H9 (cell line): ENCODE results near the gene TELO2. TPM values are rescaled to one million over a fixed set of nuclear protein-coding genes. Genes with fewer than 3 reads are reported as not detected.

ENCODE experiments used
- DNase-seq: peaks from one replicate; pipeline ENCODE4 v3.0.0-alpha.2; 2017
- H2AFZ ChIP-seq: one replicate; pipeline ENCODE4 v1.6.1; 2013; ENCODE audit warnings: mild to moderate bottlenecking, low read length, control low read depth, moderate library complexity
- H2AK5ac ChIP-seq: 2 replicates; pipeline ENCODE4 v1.6.1; 2013; ENCODE audit warnings: low read length, control low read depth, mixed read lengths; ENCODE audit not compliant: insufficient read length
- H2BK120ac ChIP-seq: one replicate; pipeline ENCODE4 v1.6.1; 2013; ENCODE audit warnings: low read depth, mild to moderate bottlenecking, low read length, control low read depth, inconsistent platforms; ENCODE audit not compliant: poor library complexity, severe bottlenecking
- H2BK12ac ChIP-seq: 2 replicates; pipeline ENCODE4 v1.6.1; 2013; ENCODE audit warnings: low read length, control low read depth, mixed read lengths, low read depth; ENCODE audit not compliant: insufficient read length
- H2BK15ac ChIP-seq: 2 replicates; pipeline ENCODE4 v1.6.1; 2013; ENCODE audit warnings: low read depth, low read length, control low read depth
- H2BK20ac ChIP-seq: one replicate; pipeline ENCODE4 v1.6.1; 2013; ENCODE audit warnings: low read depth, mild to moderate bottlenecking, low read length, control low read depth, inconsistent platforms; ENCODE audit not compliant: poor library complexity, severe bottlenecking
- H2BK5ac ChIP-seq: 2 replicates; pipeline ENCODE4 v1.6.1; 2013; ENCODE audit warnings: low read length, control low read depth, mixed read lengths; ENCODE audit not compliant: insufficient read length
- H3K14ac ChIP-seq: 2 replicates; pipeline ENCODE4 v1.6.1; 2013; ENCODE audit warnings: low read length, control low read depth; ENCODE audit not compliant: insufficient read depth
- H3K18ac ChIP-seq: 2 replicates; pipeline ENCODE4 v1.6.1; 2013; ENCODE audit warnings: low read depth, mild to moderate bottlenecking, mixed read lengths, low read length, control low read depth; ENCODE audit not compliant: insufficient read length
- H3K23ac ChIP-seq: 2 replicates; pipeline ENCODE4 v1.6.1; 2013; ENCODE audit warnings: low read length, control low read depth, mixed read lengths, low read depth; ENCODE audit not compliant: insufficient read length
- H3K23me2 ChIP-seq: 2 replicates; pipeline ENCODE4 v1.6.1; 2013; ENCODE audit warnings: low read depth, mild to moderate bottlenecking, mixed read lengths, low read length, control low read depth; ENCODE audit not compliant: insufficient read length, poor library complexity, severe bottlenecking
- H3K27ac ChIP-seq: 2 replicates; pipeline ENCODE4 v1.5.1; 2013; ENCODE audit warnings: low read length, control low read depth, mixed read lengths, low read depth; ENCODE audit not compliant: insufficient read length
- H3K27me3 ChIP-seq: 2 replicates; pipeline ENCODE4 v1.6.1; 2013; ENCODE audit warnings: low read length, control low read depth, inconsistent platforms; ENCODE audit not compliant: insufficient read depth
- H3K4ac ChIP-seq: 2 replicates; pipeline ENCODE4 v1.6.1; 2013; ENCODE audit warnings: low read depth, mild to moderate bottlenecking, control low read depth, inconsistent platforms, low read length, moderate library complexity
- H3K4me1 ChIP-seq: 2 replicates; pipeline ENCODE4 v1.6.1; 2013; ENCODE audit warnings: low read length, control low read depth, inconsistent platforms; ENCODE audit not compliant: insufficient read depth
- H3K4me2 ChIP-seq: 2 replicates; pipeline ENCODE4 v1.6.1; 2013; ENCODE audit warnings: low read length, control low read depth, mixed read lengths; ENCODE audit not compliant: insufficient read length, insufficient read depth
- H3K56ac ChIP-seq: 2 replicates; pipeline ENCODE4 v1.6.1; 2013; ENCODE audit warnings: low read depth, mild to moderate bottlenecking, mixed read lengths, low read length, control low read depth; ENCODE audit not compliant: insufficient read length
- H3K79me1 ChIP-seq: 2 replicates; pipeline ENCODE4 v1.6.1; 2013; ENCODE audit warnings: low read depth, mild to moderate bottlenecking, moderate library complexity, low read length, control low read depth, inconsistent platforms; ENCODE audit not compliant: insufficient read depth, poor library complexity, severe bottlenecking
- H3K79me2 ChIP-seq: 2 replicates; pipeline ENCODE4 v1.6.1; 2013; ENCODE audit warnings: low read length, control low read depth, inconsistent platforms; ENCODE audit not compliant: insufficient read depth
- H3K9ac ChIP-seq: 2 replicates; pipeline ENCODE4 v1.6.1; 2013; ENCODE audit warnings: low read length, control low read depth, mixed read lengths; ENCODE audit not compliant: insufficient read length; ENCODE audit errors: extremely low read depth
- H3K9me3 ChIP-seq: one replicate; pipeline ENCODE4 v1.6.1; 2013; ENCODE audit warnings: low read depth, low read length, inconsistent platforms; ENCODE audit not compliant: control insufficient read depth
- H3T11ph ChIP-seq: one replicate; pipeline ENCODE4 v1.6.1; 2013; ENCODE audit warnings: mild to moderate bottlenecking, low read length, control low read depth, inconsistent platforms
- H4K20me1 ChIP-seq: one replicate; pipeline ENCODE4 v1.6.1; 2013; ENCODE audit not compliant: control insufficient read depth, insufficient read length, insufficient read depth
- H4K5ac ChIP-seq: 2 replicates; pipeline ENCODE4 v1.6.1; 2013; ENCODE audit warnings: low read depth, mild to moderate bottlenecking, mixed read lengths, low read length, control low read depth; ENCODE audit not compliant: insufficient read length
- H4K8ac ChIP-seq: replicated peaks from 2 replicates; pipeline ENCODE4 v1.6.1; 2013; ENCODE audit warnings: low read length, control low read depth, mixed read lengths, low read depth; ENCODE audit not compliant: insufficient read length
- H4K91ac ChIP-seq: 2 replicates; pipeline ENCODE4 v1.6.1; 2013; ENCODE audit warnings: low read depth, mild to moderate bottlenecking, moderate library complexity, mixed read lengths, low read length, control low read depth; ENCODE audit not compliant: insufficient read length
- H3K27ac Mint-ChIP-seq, 3 experiments: 2 replicates in 2 of 3; 3 replicates in 1 of 3; pipeline ENCODE4 v1.8.0; 2020 to 2021; ENCODE audit warnings: mixed read lengths in 3 of 3, mild to moderate bottlenecking in 1 of 3, moderate library complexity in 1 of 3
- H3K27me3 Mint-ChIP-seq: 2 replicates; pipeline ENCODE4 v1.8.0; 2021; ENCODE audit warnings: low read depth, mild to moderate bottlenecking, moderate library complexity, mixed read lengths
- H3K36me3 Mint-ChIP-seq, 3 experiments: 2 replicates in 2 of 3; 3 replicates in 1 of 3; pipeline ENCODE4 v1.8.0; 2020 to 2021; ENCODE audit warnings: low read depth in 3 of 3, mixed read lengths in 3 of 3; ENCODE audit not compliant: insufficient read depth in 1 of 3
- H3K4me1 Mint-ChIP-seq, 2 experiments: 2 replicates each; pipeline ENCODE4 v1.8.0; 2020; ENCODE audit warnings: mixed read lengths in 2 of 2
- H3K4me3 Mint-ChIP-seq, 2 experiments: 2 replicates in 1 of 2; 3 replicates in 1 of 2; pipeline ENCODE4 v1.8.0; 2020 to 2021; ENCODE audit warnings: mild to moderate bottlenecking in 2 of 2, mixed read lengths in 2 of 2, moderate library complexity in 1 of 2
- H3K9me3 Mint-ChIP-seq, 2 experiments: 2 replicates in 1 of 2; 3 replicates in 1 of 2; pipeline ENCODE4 v1.8.0; 2020; ENCODE audit warnings: mild to moderate bottlenecking in 2 of 2, mixed read lengths in 2 of 2, moderate library complexity in 1 of 2
- CTCF ChIP-seq: fragments of 200-600 bp; sonication (generic); conservative IDR thresholded peaks from 3 replicates; pipeline ENCODE4 v1.8.0; 2021; ENCODE audit warnings: antibody characterized with exemption, mild to moderate bottlenecking
- WGBS: extraction: QIAGEN DNeasy Blood & Tissue Kit; methylation state at CpG from one replicate; pipeline ENCODE4 v1.1.7; 2013; ENCODE audit warnings: missing lambda C conversion rate, low lambda C conversion rate, mixed read lengths; ENCODE audit not compliant: insufficient read length; ENCODE audit errors: extremely low coverage; 5-methylcytosine and 5-hydroxymethylcytosine counted together
- total RNA-seq: library from RNA; stranded (reverse); gene quantifications from 2 replicates; pipeline ENCODE4 v1.2.1, GENCODE V29; 2021

TELO2 gene
- total RNA-seq, 1 experiment from 2014 or later = 98.9 TPM

DNA sequence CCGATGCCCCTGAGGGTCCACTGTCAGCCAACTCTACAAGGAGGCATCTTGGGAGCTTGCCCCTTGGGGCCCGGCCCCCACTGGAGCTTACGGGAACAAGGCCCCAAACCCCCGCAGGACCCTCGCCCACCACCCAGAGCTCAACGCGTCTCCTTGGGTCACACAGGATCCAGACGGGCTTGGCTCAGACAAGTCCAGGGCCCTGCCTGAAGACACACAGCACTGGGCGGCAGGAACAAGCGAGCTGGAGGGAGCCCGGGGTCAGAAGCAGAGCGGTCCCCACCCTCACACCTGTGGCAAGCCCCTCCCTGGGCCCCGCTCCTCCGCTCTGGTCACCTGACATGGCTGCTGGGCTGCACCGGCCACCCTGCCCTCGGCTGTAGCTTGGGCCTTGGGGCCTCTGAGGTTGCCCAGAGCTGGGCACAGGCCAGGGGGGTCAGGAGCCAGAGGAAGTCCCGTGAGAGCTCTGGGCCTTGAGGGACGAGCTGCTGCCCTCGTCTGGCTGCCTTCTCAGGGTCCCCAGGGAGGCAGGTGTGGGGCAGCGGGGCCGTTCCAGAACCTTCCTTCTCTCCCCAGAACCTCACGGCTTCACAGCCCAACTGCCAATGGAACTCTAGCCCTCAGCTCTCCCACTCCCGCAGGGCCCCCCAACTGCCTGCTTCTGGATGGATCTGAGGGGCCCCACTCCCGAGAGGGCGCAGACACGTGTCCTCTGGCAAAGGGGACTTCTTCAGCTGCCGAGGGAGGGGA is 49.0 kb upstream of the TELO2 start, which contains the start of gene CCDC154:
TSS of gene CCDC154 (minus strand) at position 577 of the 750 bp plus-strand sequence. CDS start at position 343, 234 bp downstream.
- H2BK15ac ChIP-seq = peak within 1 kb of the TSS; percentile 69; the same call in 1 of the 2 replicates
- no peak within 1 kb of the TSS for H3T11ph ChIP-seq
- no peak within 1 kb of the TSS for H4K5ac ChIP-seq
- no peaks in the 10 kb centered on the region for H3K4me1 Mint-ChIP-seq
- H3K27me3 ChIP-seq = no peaks in the 10 kb centered on the region
- H2AFZ ChIP-seq = no peak within 1 kb of the TSS
- no peaks in the 10 kb centered on the region for H3K4me1 ChIP-seq
- H3K23me2 ChIP-seq = no peaks in the 10 kb centered on the region
- H3K18ac ChIP-seq = no peak within 1 kb of the TSS
- H3K56ac ChIP-seq = no peak within 1 kb of the TSS
- no peak within 1 kb of the TSS; the same call in 1 of the 2 replicates for H3K4ac ChIP-seq
- peak within 1 kb of the TSS; percentile 22; the same call in 1 of the 2 replicates for H3K14ac ChIP-seq
- no peak for TF ChIP-seq CTCF
- H3K79me2 ChIP-seq = no peaks in the 10 kb centered on the region
- H3K9me3 Mint-ChIP-seq = no peaks in the 10 kb centered on the region
- H3K23ac ChIP-seq = no peak within 1 kb of the TSS
- DNase-seq = no peak
- no peak within 1 kb of the TSS for H3K4me2 ChIP-seq
- H4K20me1 ChIP-seq = peaks cover 2% of the 10 kb centered on the region
- peaks cover 1% of the 10 kb centered on the region; the same call in 1 of the 2 replicates for H3K27me3 Mint-ChIP-seq
- no peak within 1 kb of the TSS for H4K91ac ChIP-seq
- no peak within 1 kb of the TSS for H2BK12ac ChIP-seq
- H2BK20ac ChIP-seq = no peak within 1 kb of the TSS
- H2BK120ac ChIP-seq = no peak within 1 kb of the TSS
- H3K9me3 ChIP-seq = no peaks in the 10 kb centered on the region
- no peak within 1 kb of the TSS for H3K9ac ChIP-seq
- no peak within 1 kb of the TSS for H4K8ac ChIP-seq
- H3K4me3 Mint-ChIP-seq = no peak within 1 kb of the TSS
- H3K27ac Mint-ChIP-seq = no peak within 1 kb of the TSS
- no peak within 1 kb of the TSS for H3K27ac ChIP-seq
- no peak within 1 kb of the TSS for H2AK5ac ChIP-seq
- H2BK5ac ChIP-seq = no peak within 1 kb of the TSS
- H3K36me3 Mint-ChIP-seq = peaks cover 0 to 5% (median 4%) of the 10 kb centered on the region in 3 experiments; a peak in 2 of 7 replicates
- no peaks in the 10 kb centered on the region for H3K79me1 ChIP-seq
- no CpG with 5 or more reads among the region's 27 CpGs for WGBS
